Panc1 (cell line): ENCODE data around the gene SLC9A1. TPM values are rescaled to one million over a fixed set of nuclear protein-coding genes. Genes with fewer than 3 reads are reported as not detected.

Experiments
- ATAC-seq: fragments of 200-7000 bp; cut with Tn5 transposase; 2 replicates; pipeline ENCODE4 v1.9.1; 2020; ENCODE audit warnings: mild to moderate bottlenecking, moderate library complexity
- Bru-seq: library from RNA; stranded (reverse); fragments of 400-500 nt; gene quantifications from one replicate; lab custom pipeline; 2021; lab: Mats Ljungman, UMichigan
- BruChase-seq, 2 experiments: library from RNA; stranded (reverse); fragments of 400-500 nt; gene quantifications; one replicate each; lab custom pipeline; 2021; lab: Mats Ljungman, UMichigan
- BruUV-seq: library from RNA; stranded (reverse); fragments of 400-500 nt; replicated peaks from 2 replicates; lab custom pipeline; 2021; lab: Mats Ljungman, UMichigan
- CTCF ChIA-PET: fragments of 300-600 bp; sonication (Branson Sonifier 250); formaldehyde crosslinking; loops from one replicate; lab custom pipeline; 2022; ENCODE audit warnings: antibody characterized with exemption; lab: Charles Lee
- POLR2A ChIA-PET: fragments of 300-600 bp; sonication (Branson Sonifier 250); formaldehyde crosslinking; loops from one replicate; lab custom pipeline; 2022; ENCODE audit warnings: antibody characterized with exemption; lab: Charles Lee
- DNase-seq: peaks from one replicate; pipeline ENCODE4 v3.0.0-alpha.2; 2010; ENCODE audit warnings: low read depth, low spot score
- H3K27ac ChIP-seq: 2 replicates; pipeline ENCODE4 v1.5.1; 2011; ENCODE audit warnings: mild to moderate bottlenecking, low read length, inconsistent platforms
- H3K27me3 ChIP-seq: fragments of 200-500 bp; sonication (Bioruptor generic); 2 replicates; pipeline ENCODE4 v1.6.0; 2014; ENCODE audit warnings: low read length, inconsistent platforms; ENCODE audit not compliant: control insufficient read depth, insufficient read depth
- H3K36me3 ChIP-seq: fragments of 200-500 bp; sonication (Bioruptor generic); 2 replicates; pipeline ENCODE4 v1.5.1; 2014; ENCODE audit warnings: inconsistent platforms, mild to moderate bottlenecking, low read length, moderate library complexity; ENCODE audit not compliant: control insufficient read depth, insufficient read depth
- H3K4me1 ChIP-seq: 2 replicates; pipeline ENCODE4 v1.5.1; 2011; ENCODE audit warnings: inconsistent platforms, mild to moderate bottlenecking, low read length, moderate library complexity; ENCODE audit not compliant: control insufficient read depth, insufficient read depth
- H3K4me3 ChIP-seq, 2 experiments: 2 replicates each; pipeline ENCODE4 v1.5.1; 2011 to 2012; ENCODE audit warnings: low read depth in 2 of 2, low read length in 2 of 2, mild to moderate bottlenecking in 2 of 2, inconsistent platforms in 1 of 2, moderate library complexity in 1 of 2
- H3K9me3 ChIP-seq: fragments of 200-500 bp; sonication (Bioruptor generic); 2 replicates; pipeline ENCODE4 v1.5.1; 2014; ENCODE audit warnings: low read depth, mild to moderate bottlenecking, inconsistent platforms, low read length, moderate library complexity; ENCODE audit not compliant: control insufficient read depth, insufficient read depth
- POLR2AphosphoS5 ChIP-seq: IDR thresholded peaks from 2 replicates; pipeline ENCODE4 v1.6.1; 2012; ENCODE audit warnings: mild to moderate bottlenecking, low read depth, low read length, moderate library complexity
- REST ChIP-seq, 2 experiments: IDR thresholded peaks; 2 replicates each; pipeline ENCODE4 v1.6.1; 2011 to 2012; ENCODE audit warnings: low read depth in 2 of 2, control low read depth in 1 of 2, low read length in 1 of 2, mild to moderate bottlenecking in 1 of 2, moderate library complexity in 1 of 2; ENCODE audit not compliant: insufficient read depth in 1 of 2
- SIN3A ChIP-seq: IDR thresholded peaks from 2 replicates; pipeline ENCODE4 v1.6.1; 2012; ENCODE audit warnings: low read depth, mild to moderate bottlenecking, low read length, moderate library complexity, borderline replicate concordance; ENCODE audit not compliant: insufficient read depth
- TCF7L2 ChIP-seq: IDR thresholded peaks from 2 replicates; pipeline ENCODE4 v1.6.1; 2011; ENCODE audit warnings: mild to moderate bottlenecking, low read depth, low read length, inconsistent platforms
- in situ Hi-C: cut with HindIII; loops from 2 replicates; pipeline ENCODE4 v1.10.0; 2016; ENCODE audit warnings: low sequenced_read_pairs, low pct_unique_long_range_greater_than_20kb
- intact Hi-C: fragments of 100-400 bp; cut with micrococcal nuclease; formaldehyde crosslinking; loops from one replicate; pipeline ENCODE4 v1.10.0; 2022; ENCODE audit not compliant: unreplicated experiment
- long read RNA-seq: library from polyadenylated mRNA; unstranded; transcript quantifications from one replicate; pipeline ENCODE4 v2.0.0, GENCODE V29; 2021; ENCODE audit not compliant: unreplicated experiment
- polyA plus RNA-seq: library from polyadenylated mRNA; unstranded; fragments of >200 nt; gene quantifications from one replicate; pipeline ENCODE4 v1.2.1, GENCODE V29; 2012; ENCODE audit warnings: missing spikeins; ENCODE audit not compliant: insufficient read length
- total RNA-seq: library from RNA; stranded (reverse); gene quantifications from one replicate; pipeline ENCODE4 v1.2.1, GENCODE V29; 2021; ENCODE audit not compliant: unreplicated experiment
- TF ChIP-seq, protein P1 (sequence below): fragments of 450-650 bp; IDR thresholded peaks from 2 replicates; pipeline ENCODE4 v1.5.1; 2017; ENCODE audit warnings: mild to moderate bottlenecking

SLC9A1 gene
- total RNA-seq (31.3 TPM), Bru-seq, nascent RNA (percentile 60 among the genes with signal in this experiment), BruChase-seq, experiment 1, labeled RNA remaining after a 2-hour chase (percentile 67 among the genes with signal in this experiment), BruChase-seq, experiment 2, labeled RNA remaining after a 6-hour chase (percentile 77 among the genes with signal in this experiment)
- polyA plus RNA-seq: 40.2 TPM
- long read RNA-seq, full-length matches to known transcripts: 1 of 35 reads
- long read RNA-seq, partial matches to known transcripts: 23 of 35 reads
- long read RNA-seq, other reads (novel, unspliced or antisense): 11 of 35 reads

GRCh38 chr1:27154991-27155781, at the start of gene SLC9A1:
Gene SLC9A1 (minus strand): TSS chr1:27155125. CDS start chr1:27154334, 791 bp downstream.
- in situ Hi-C loops: no loop called here

More at GRCh38 chr1:27154991-27155781, at the start of gene SLC9A1:
- DNase-seq: peak; percentile 96
- ATAC-seq: peak; percentile 96
- H3K4me3 ChIP-seq: peak within 1 kb of the TSS; percentile 58 to 85
- no peaks in the 10 kb centered on the region for H3K27me3 ChIP-seq
- no peaks in the 10 kb centered on the region for H3K9me3 ChIP-seq
- peak; percentile 100 for TF ChIP-seq POLR2AphosphoS5
- TF ChIP-seq, protein P1, sequence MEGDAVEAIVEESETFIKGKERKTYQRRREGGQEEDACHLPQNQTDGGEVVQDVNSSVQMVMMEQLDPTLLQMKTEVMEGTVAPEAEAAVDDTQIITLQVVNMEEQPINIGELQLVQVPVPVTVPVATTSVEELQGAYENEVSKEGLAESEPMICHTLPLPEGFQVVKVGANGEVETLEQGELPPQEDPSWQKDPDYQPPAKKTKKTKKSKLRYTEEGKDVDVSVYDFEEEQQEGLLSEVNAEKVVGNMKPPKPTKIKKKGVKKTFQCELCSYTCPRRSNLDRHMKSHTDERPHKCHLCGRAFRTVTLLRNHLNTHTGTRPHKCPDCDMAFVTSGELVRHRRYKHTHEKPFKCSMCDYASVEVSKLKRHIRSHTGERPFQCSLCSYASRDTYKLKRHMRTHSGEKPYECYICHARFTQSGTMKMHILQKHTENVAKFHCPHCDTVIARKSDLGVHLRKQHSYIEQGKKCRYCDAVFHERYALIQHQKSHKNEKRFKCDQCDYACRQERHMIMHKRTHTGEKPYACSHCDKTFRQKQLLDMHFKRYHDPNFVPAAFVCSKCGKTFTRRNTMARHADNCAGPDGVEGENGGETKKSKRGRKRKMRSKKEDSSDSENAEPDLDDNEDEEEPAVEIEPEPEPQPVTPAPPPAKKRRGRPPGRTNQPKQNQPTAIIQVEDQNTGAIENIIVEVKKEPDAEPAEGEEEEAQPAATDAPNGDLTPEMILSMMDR: peak; percentile 97
- TF ChIP-seq TCF7L2: 0 out of 2 replicates have a peak, but pooled peaks have one; percentile 24
- peak; percentile 91; the same call in 1 of the 2 replicates for TF ChIP-seq SIN3A
- peak; percentile 56 to 72; a peak in 3 of 4 replicates for TF ChIP-seq REST (IDR thresholded peaks at IDR 0.05; ENCODE audit: insufficient read depth in 1 of 2, low read depth in 2 of 2, low read length in 1 of 2)
- intact Hi-C loops: no loop called here
- ChIA-PET POLR2A (interaction anchor here (0.6 to 1.4 kb wide), 10 partner anchors 8 to 96 kb away, joined by 3 to 17 read pairs (median 11); partner anchors contain the start of gene WDTC1), CTCF (interaction anchor here (0.6 to 0.9 kb wide), 9 partner anchors 8 to 210 kb away, joined by 3 to 15 read pairs (median 8); no protein-coding TSS in a partner anchor)
- H3K4me1 ChIP-seq: peaks cover 29% of the 10 kb centered on the region
- no TSS peak for BruUV-seq
- H3K36me3 ChIP-seq: no peaks in the 10 kb centered on the region
- peak within 1 kb of the TSS; percentile 73 for H3K27ac ChIP-seq
